ENCODE measurements around the gene WDR90.

The WDR90 gene

GRCh38 chr16:620700-621525 lies 28.3 kb upstream of the WDR90 start:
- H3K4me1 Mint-ChIP-seq (ENCODE audit: low read depth): no peaks in the 10 kb centered on the region

GRCh38 chr16:621526-622105 lies 27.5 kb upstream of the WDR90 start:
- Mint-ChIP-seq H3K9me3 (no peaks in the 10 kb centered on the region), H3K4me3 (no peak overlapping the region), H3K27ac (no peak overlapping the region), H3K27me3 (ENCODE audit: low read depth) (no peaks in the 10 kb centered on the region), H3K36me3 (ENCODE audit: low read depth) (no peaks in the 10 kb centered on the region), H3K4me1 (ENCODE audit: low read depth) (no peaks in the 10 kb centered on the region)
- DNase-seq (ENCODE audit: low spot score): no peak

More at GRCh38 chr16:620700-621525, 28.3 kb upstream of the WDR90 start:
- Mint-ChIP-seq H3K27ac (no peak overlapping the region), H3K4me3 (no peak overlapping the region), H3K9me3 (no peaks in the 10 kb centered on the region), H3K27me3 (ENCODE audit: low read depth) (no peaks in the 10 kb centered on the region), H3K36me3 (ENCODE audit: low read depth) (no peaks in the 10 kb centered on the region)
- DNase-seq (ENCODE audit: low spot score): no peak

GRCh38 chr16:622920-623280 lies 26.3 kb upstream of the WDR90 start:
- Mint-ChIP-seq H3K4me1 (ENCODE audit: low read depth) (no peaks in the 10 kb centered on the region), H3K4me3 (no peak overlapping the region), H3K27ac (no peak overlapping the region), H3K9me3 (no peaks in the 10 kb centered on the region), H3K27me3 (ENCODE audit: low read depth) (no peaks in the 10 kb centered on the region), H3K36me3 (ENCODE audit: low read depth) (no peaks in the 10 kb centered on the region)
- DNase-seq (ENCODE audit: low spot score): no peak

- Mint-ChIP-seq H3K4me1 (ENCODE audit: low read depth) (no peaks in the 10 kb centered on the region), H3K27me3 (ENCODE audit: low read depth) (no peaks in the 10 kb centered on the region), H3K36me3 (ENCODE audit: low read depth) (no peaks in the 10 kb centered on the region), H3K9me3 (no peaks in the 10 kb centered on the region), H3K27ac (no peak overlapping the region), H3K4me3 (no peak overlapping the region)
- DNase-seq (ENCODE audit: low spot score): no peak
Observed at GRCh38 chr16:624526-625070, 24.6 kb upstream of the WDR90 start.

- H3K27ac Mint-ChIP-seq: no peak overlapping the region
- no peaks in the 10 kb centered on the region for H3K9me3 Mint-ChIP-seq
- H3K27me3 Mint-ChIP-seq (ENCODE audit: low read depth): no peaks in the 10 kb centered on the region
- no peak for DNase-seq (ENCODE audit: low spot score)
- H3K36me3 Mint-ChIP-seq (ENCODE audit: low read depth): no peaks in the 10 kb centered on the region
- no peaks in the 10 kb centered on the region for H3K4me1 Mint-ChIP-seq (ENCODE audit: low read depth)
- H3K4me3 Mint-ChIP-seq: no peak overlapping the region
Observed at GRCh38 chr16:625117-625976, 23.8 kb upstream of the WDR90 start.

GRCh38 chr16:625977-626765 lies 23.0 kb upstream of the WDR90 start:
- H3K27me3 Mint-ChIP-seq (ENCODE audit: low read depth): no peaks in the 10 kb centered on the region
- H3K4me3 Mint-ChIP-seq: no peak overlapping the region
- H3K4me1 Mint-ChIP-seq (ENCODE audit: low read depth): no peaks in the 10 kb centered on the region
- no peaks in the 10 kb centered on the region for H3K9me3 Mint-ChIP-seq
- no peak overlapping the region for H3K27ac Mint-ChIP-seq
- H3K36me3 Mint-ChIP-seq (ENCODE audit: low read depth): no peaks in the 10 kb centered on the region
- no peak for DNase-seq (ENCODE audit: low spot score)

DNA sequence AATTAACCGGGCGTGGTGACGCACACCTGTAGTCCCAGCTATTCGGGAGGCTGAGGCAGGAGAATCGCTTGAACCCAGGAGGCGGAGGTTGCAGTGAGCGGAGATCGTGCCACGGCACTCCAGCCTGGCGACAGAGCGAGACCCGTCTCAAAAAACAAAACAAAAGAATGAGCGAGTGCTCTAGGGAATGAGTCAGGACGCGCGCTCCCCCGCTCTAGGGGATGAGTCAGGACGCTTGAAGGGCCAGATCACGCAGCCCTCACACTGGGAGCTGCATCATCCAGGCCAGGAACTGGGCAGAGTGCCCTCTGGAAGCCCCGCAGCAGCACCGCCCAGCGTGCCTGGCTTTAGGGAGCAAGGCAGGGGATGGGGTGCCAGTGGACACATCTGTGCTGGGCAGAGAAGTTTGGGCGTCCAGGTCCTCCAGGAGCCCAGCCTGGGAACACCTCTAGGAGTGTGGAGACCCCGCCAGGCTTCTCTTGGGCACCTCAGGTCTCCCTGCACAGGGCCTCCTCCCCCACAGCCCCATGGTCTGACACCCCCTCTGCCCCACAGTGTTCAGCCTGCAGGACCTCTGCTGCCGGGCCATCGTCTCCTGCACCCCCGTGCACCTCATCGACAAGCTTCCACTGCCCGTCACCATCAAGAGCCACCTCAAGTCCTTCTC lies 22.2 kb upstream of the WDR90 start:
- Mint-ChIP-seq H3K4me1 (ENCODE audit: low read depth) (no peaks in the 10 kb centered on the region), H3K9me3 (no peaks in the 10 kb centered on the region), H3K27me3 (ENCODE audit: low read depth) (no peaks in the 10 kb centered on the region), H3K36me3 (ENCODE audit: low read depth) (no peaks in the 10 kb centered on the region), H3K4me3 (no peak overlapping the region), H3K27ac (no peak overlapping the region)
- DNase-seq (ENCODE audit: low spot score): no peak

DNA sequence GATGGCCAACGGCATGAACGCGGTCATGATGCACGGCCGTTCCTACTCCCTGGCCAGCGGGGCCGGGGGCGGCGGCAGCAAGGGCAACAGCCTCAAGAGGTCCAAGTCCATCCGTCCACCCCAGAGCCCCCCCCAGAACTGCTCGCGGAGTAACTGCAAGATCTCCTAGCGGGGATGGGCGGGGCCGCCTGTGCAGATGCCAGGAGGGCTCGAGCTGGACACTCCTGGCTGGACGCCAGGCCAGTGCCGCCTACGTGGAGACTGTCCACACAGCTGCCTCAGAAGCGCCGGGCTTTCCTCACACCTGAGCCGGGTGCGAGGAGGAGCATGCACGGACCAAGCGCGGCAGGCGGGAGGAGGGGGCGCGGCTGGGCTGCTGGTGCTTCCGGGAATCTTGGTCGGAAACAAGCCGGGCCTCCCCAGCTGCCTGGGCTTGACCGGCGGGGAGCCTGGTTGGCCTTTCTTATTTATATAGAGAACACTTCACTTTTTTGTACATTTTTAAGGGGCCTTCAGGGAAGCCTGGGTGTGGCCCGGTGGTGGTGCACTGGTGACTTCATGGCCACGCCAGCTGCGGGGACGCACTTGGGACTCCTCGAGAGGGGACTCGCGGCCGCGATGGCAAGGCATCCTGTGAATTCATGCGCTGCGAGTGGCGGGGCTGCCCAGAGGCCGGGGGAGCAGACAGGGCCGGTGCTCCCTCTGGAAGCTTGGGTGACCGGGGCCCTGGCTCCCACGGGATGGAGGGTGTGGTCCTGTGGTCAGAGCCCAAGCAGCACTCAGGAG lies 21.5 kb upstream of the WDR90 start:
- no peaks in the 10 kb centered on the region for H3K4me1 Mint-ChIP-seq (ENCODE audit: low read depth)
- no peaks in the 10 kb centered on the region for H3K36me3 Mint-ChIP-seq (ENCODE audit: low read depth)
- H3K27ac Mint-ChIP-seq: no peak overlapping the region
- H3K4me3 Mint-ChIP-seq: no peak overlapping the region
- H3K27me3 Mint-ChIP-seq (ENCODE audit: low read depth): no peaks in the 10 kb centered on the region
- DNase-seq (ENCODE audit: low spot score): no peak
- H3K9me3 Mint-ChIP-seq: no peaks in the 10 kb centered on the region

GRCh38 chr16:628321-629061 lies 20.7 kb upstream of the WDR90 start:
- Mint-ChIP-seq H3K36me3 (ENCODE audit: low read depth) (no peaks in the 10 kb centered on the region), H3K9me3 (no peaks in the 10 kb centered on the region), H3K4me3 (no peak overlapping the region), H3K4me1 (ENCODE audit: low read depth) (no peaks in the 10 kb centered on the region), H3K27ac (no peak overlapping the region), H3K27me3 (ENCODE audit: low read depth) (no peaks in the 10 kb centered on the region)
- DNase-seq (ENCODE audit: low spot score): no peak

GRCh38 chr16:629185-629832 lies 19.9 kb upstream of the WDR90 start:
- no peak for DNase-seq (ENCODE audit: low spot score)
- Mint-ChIP-seq H3K27me3 (ENCODE audit: low read depth) (no peaks in the 10 kb centered on the region), H3K36me3 (ENCODE audit: low read depth) (no peaks in the 10 kb centered on the region), H3K4me3 (no peak overlapping the region), H3K9me3 (no peaks in the 10 kb centered on the region), H3K27ac (no peak overlapping the region), H3K4me1 (ENCODE audit: low read depth) (no peaks in the 10 kb centered on the region)

DNA sequence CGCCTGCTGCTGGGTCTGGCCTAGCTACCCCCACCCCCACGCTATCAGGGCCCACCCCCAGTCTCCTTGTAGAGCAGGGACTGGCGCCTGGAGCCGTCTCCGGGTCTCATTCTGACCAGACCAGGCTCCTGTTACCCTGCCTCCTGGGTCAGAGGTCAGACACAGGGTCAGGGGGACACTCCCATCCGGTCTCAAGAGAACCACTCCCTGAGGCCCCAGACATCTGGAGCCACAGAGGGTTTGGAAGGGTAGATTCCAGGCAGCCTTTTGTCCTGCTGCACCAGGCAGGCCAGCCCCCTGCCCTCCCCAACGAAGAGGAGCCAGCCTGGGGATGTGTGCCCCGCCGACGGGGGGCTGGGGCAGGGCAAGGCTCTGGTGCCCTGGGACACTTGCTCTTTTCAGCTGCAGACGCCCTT lies 19.3 kb upstream of the WDR90 start:
- Mint-ChIP-seq H3K4me1 (ENCODE audit: low read depth) (peaks cover 1% of the 10 kb centered on the region), H3K9me3 (no peaks in the 10 kb centered on the region), H3K36me3 (ENCODE audit: low read depth) (no peaks in the 10 kb centered on the region), H3K27me3 (ENCODE audit: low read depth) (no peaks in the 10 kb centered on the region), H3K27ac (no peak overlapping the region), H3K4me3 (no peak overlapping the region)
- no peak for DNase-seq (ENCODE audit: low spot score)

Data from T-helper 2 cell treated with Interferon-gamma antibody and Interleukin-4, amounts not matched to agents 5 μg/mL and 100 μg/mL, for 36 hours (primary cell).